HG03280 (cell line): ENCODE data around the gene SHROOM2.

Source experiments
- ATAC-seq: cut with Tn5 transposase; IDR thresholded peaks from one replicate; pipeline ENCODE4 v1.9.1; 2021; ENCODE audit warnings: mild to moderate bottlenecking, moderate library complexity; ENCODE audit not compliant: unreplicated experiment

Gene SHROOM2

DNA sequence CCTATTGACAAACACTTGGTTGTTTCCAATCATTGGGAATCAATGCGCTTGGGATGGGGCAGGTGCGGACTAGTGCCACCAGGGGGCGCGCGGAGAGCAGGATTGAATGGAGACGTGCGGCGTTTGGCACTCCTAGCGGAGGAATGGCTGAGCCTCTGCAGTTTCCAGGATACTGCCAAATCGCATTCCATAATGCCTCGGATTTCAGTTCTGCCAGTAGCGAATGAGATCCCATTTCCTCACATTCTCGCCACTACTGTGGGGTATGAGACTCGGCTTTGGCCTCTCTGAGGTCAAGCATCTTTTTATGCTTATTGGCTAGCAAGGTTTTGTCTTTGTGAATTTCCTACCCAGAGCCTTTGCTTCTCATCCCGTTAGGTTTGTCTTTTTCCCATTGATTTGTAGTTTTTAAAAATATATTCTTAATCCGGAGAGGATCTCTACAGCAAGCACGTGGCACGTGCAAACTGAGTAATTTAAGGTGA lies 209.7 kb downstream of the SHROOM2 start:
- no peak for ATAC-seq

DNA sequence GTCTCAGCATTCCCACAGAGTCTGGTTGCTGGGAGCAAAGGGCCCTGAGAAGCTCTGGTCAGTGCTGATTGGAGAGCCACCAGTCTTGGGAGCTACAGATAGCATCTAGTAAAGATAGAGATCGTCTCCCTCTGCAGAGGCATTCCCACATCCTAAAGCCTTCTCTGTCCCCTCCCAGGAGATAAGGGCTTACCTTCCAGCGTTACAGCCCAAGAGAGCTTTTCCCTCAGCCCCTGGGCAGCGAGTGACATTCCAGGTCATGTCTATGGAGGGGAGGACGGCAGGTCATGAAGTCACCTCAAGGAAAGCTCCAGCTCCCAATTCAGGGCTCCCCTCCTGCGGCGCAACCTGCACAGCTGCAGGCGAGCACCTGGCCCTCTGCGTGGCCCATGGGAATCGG lies 210.8 kb downstream of the SHROOM2 start:
- ATAC-seq = no peak

GRCh38 chrX:9997524-9997923 lies 211.3 kb downstream of the SHROOM2 start:
- ATAC-seq = no peak
